Skin epidermis (tissue), 12 donors: ENCODE results near the gene GHDC.
"Not testable (repeated sequence)": the region's sequence is repeated elsewhere in the genome, so short reads cannot be mapped to it uniquely, and the experiment has no call there.

ENCODE experiments used
- H3K27ac ChIP-seq, 21 experiments: fragments of 200-600 bp; sonication (generic) in 11 of 21; one replicate each; pipeline ENCODE4 v1.5.0; 2020; ENCODE audit warnings: mild to moderate bottlenecking in 3 of 21, inconsistent platforms in 2 of 21, moderate library complexity in 2 of 21
- H3K4me3 ChIP-seq, 7 experiments: fragments of 200-600 bp; sonication (generic) in 2 of 7; one replicate each; pipeline ENCODE4 v1.5.0; 2020; ENCODE audit warnings: inconsistent platforms in 2 of 7, mild to moderate bottlenecking in 2 of 7, moderate library complexity in 1 of 7

The GHDC gene

DNA sequence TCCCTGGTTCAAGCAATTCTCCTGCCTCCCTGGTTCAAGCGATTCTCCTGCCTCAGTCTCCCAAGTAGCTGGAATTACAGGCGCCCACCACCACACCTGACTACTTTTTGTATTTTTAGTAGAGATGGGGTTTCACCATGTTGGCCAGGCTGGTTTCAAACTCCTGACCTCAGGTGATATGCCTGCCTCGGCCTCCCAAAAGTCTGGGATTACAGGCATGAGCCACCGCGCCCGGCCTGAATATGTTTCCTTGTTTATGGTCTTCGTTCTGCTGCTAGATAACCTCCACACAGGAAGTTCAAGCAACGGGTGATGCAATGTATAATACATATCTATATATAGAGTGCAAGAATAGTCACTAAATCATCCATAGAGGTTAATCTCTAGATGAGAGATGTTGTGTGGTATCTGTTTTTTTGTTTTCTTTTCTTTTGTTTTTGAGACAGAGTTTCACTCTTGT is 11.9 kb upstream of the GHDC start:
- not testable (repeated sequence) for H3K4me3 ChIP-seq, H3K27ac ChIP-seq

DNA sequence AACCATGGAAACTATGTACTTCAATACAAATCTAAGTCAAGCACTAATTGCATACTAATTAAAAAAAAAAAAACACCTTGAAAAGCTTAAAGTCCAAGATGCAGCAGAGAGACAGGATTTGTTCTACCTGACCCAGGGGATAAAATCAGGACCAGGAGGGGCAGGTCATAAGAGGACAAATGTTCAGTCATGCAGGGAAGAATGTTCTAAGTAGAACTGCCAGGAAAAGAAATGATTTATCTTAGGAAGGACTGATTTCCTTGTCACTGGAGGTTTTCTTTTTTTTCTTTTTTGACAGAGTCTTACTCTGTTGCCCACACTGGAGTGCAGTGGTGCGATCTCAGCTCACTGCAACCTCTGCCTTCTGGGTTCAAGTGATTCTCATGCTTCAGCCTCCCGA is 9.1 kb upstream of the GHDC start:
- H3K27ac ChIP-seq, result no peak overlapping the region

GRCh38 chr17:42202696-42203095 is 8.4 kb upstream of the GHDC start:
- H3K4me3 ChIP-seq, result no peak overlapping the region
- H3K27ac ChIP-seq, result peak overlapping the region in 2 of 21 experiments; percentile 2 to 9

More for the DNA sequence above, 9.1 kb upstream of the GHDC start:
- no peak overlapping the region for H3K4me3 ChIP-seq

DNA sequence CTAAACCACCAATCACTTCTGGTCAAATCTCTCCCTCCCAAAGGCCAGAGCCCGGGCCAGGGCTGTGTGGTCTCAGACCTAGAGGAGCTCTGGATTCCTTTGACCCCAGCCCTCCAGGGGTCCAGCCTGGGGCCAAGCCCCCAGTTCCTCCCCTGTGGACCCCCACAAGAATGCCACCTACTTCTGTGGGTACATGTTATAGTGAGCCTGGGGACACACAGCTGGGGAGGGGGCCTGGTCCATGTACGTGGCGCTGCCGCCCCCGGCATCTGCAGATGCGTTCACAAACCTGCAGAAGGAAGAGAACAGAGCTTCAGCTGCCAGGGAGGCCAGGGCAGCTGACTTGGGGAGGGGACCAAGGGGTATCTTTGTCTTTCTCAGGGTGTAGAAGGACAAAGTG is 7.9 kb upstream of the GHDC start:
- Histone ChIP-seq H3K4me3 (no peak overlapping the region), H3K27ac (peak overlapping the region in 4 of 21 experiments; percentile 2 to 46 (median 24))

- no peak overlapping the region for H3K4me3 ChIP-seq
- H3K27ac ChIP-seq, result peak overlapping the region in 2 of 21 experiments; percentile 38 to 46
These were observed 7.1 kb upstream of the GHDC start for GRCh38 chr17:42201458-42201772.

GRCh38 chr17:42200706-42201457 is 6.6 kb upstream of the GHDC start:
- H3K4me3 ChIP-seq, result no peak overlapping the region
- no peak overlapping the region for H3K27ac ChIP-seq

- no peak overlapping the region for H3K4me3 ChIP-seq
These were observed 5.2 kb upstream of the GHDC start for GRCh38 chr17:42199416-42200011.

GRCh38 chr17:42198897-42199296 is 4.6 kb upstream of the GHDC start:
- no peak overlapping the region for H3K4me3 ChIP-seq
- H3K27ac ChIP-seq, result peak overlapping the region in 8 of 21 experiments; percentile 15 to 68 (median 51)

More at GRCh38 chr17:42199416-42200011, 5.2 kb upstream of the GHDC start:
- H3K27ac ChIP-seq, result peak overlapping the region in 5 of 21 experiments; percentile 1 to 55 (median 38)

DNA sequence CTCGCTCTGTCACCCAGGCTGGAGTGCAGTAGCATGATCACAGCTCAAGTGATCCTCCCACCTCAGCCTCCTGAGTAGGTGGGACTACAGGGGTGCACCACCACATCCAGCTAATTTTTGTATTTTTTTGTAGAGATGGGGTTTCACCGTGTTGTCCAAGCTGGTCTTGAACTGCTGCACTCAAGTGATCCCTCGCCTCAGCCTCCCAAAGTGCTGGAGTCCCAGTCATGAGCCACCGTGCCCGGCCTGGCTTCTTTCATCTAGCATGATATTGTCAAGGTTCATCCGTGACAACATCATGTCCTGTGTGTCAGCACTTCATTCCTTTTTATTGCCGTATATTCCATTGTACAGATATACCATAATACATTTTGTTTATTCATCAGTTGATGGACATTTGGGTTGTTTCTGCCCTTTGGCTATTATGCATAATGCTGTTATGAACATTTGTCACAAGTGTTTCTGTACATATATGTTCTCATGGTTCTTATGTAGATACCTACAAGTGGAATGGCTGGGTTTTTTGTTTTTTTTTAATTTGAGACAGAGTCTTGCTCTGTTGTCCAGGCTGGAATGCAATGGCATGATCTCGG is 3.4 kb upstream of the GHDC start:
- no peak overlapping the region for H3K27ac ChIP-seq
- no peak overlapping the region for H3K4me3 ChIP-seq

GRCh38 chr17:42193216-42193968 is 902 bp downstream of the GHDC start:
- Histone ChIP-seq H3K27ac (peak overlapping the region in 14 of 21 experiments; percentile 63 to 94 (median 86)), H3K4me3 (peak overlapping the region; percentile 40 to 69 (median 51))

- Histone ChIP-seq H3K27ac (peak overlapping the region in 1 of 21 experiments; percentile 7), H3K4me3 (no peak overlapping the region)
These were observed 1.8 kb downstream of the GHDC start for GRCh38 chr17:42192189-42193126.

DNA sequence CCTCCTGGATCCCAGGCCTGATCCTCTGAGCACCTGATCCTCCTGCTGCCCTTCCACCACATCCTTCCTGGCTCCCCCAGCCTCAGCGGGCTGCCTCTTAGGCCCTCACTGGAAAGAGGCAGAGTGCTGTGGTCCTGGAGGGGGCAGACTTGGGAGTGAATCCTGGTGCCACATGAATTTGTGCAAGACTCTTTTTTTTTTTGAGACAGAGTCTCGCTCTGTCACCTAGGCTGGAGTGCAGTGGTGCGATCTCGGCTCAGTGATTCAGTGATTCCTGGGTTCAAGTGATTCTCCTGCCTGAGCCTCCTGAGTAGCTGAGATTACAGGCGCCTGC is 3.1 kb downstream of the GHDC start:
- H3K4me3 ChIP-seq, result no peak overlapping the region
- H3K27ac ChIP-seq, result no peak overlapping the region

DNA sequence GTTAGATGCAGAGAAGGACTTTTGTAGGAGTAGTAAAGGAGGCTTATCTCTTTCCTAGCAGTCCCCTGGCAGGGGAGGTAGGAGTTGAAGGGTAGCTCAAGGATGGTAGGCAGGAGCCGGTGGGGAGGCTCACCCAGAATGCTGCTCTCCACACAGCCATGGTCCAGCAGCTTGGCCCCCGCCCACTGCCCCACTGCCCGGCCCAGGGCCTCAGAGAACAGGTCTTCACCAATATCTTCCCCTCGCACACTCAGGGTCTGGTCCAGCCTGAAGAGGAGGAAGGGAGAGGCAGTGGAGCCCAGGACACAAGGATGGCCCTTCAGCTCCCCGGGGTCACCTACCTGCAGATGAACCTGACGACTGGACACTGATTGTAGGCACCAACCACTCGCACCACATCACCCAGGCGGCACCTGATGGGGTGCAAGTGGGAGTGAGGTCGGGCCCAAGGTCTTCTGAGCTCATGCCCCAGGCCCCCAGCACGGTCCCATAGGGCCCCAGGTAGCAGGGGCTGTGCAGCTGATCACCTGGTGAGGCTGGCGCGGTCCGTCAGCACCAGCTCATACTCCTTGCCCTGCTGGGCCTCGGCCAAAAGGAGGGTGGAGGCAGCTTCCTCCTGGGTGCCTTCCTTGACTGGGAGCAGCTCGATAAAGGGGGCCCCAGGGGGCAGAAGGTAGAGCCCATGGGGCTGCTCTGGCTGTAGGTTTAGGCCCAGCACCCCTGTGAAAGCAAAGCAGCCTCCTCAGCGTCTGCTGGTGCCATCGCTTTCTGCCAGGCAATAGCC is 3.6 kb downstream of the GHDC start:
- Histone ChIP-seq H3K4me3 (no peak overlapping the region), H3K27ac (no peak overlapping the region)

- Histone ChIP-seq H3K27ac (no peak overlapping the region), H3K4me3 (no peak overlapping the region)
These were observed 4.7 kb downstream of the GHDC start for GRCh38 chr17:42189651-42189965.

DNA sequence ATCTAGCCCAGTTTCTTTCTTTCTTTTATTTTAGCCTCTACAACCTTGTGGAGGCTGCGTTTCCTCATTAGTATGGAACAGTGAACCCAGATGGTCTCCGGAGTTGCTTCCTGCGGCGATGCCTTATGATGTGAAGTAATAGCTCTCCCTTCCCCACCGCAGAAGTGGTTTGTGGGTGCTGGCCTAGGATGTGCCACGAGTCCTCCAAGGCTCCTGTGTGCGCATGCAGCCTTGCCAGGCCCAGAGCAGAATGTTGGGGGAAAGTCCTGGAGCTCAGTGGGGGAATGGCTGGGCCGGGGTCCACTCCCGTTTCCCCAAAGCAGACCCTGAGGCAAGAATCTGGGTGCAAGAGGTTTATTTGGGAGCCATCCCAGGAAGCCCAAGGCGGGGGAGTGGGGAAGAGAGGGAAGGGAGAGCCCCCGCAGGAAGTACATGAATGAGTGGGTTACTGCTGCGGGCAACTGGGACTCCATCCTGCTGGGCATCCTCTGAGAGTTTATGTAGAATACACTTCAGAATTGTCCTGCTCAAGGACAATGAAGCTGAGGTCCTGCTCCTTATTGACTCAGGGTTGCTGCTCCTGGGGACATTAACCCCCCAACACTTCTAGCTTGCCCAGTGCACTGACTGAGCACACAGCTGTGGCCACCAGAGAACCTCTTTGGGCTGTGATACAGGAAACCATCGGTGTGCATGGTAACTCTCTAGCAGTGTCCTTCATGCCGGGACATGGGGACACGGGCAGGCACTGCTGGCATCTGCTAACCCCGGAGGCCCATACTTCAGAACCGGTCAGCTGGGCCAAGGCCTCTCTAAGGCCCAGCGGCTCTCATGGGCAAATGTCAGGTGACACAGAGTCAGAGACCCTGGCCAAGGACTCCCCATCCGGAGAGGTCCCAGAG is 5.3 kb downstream of the GHDC start:
- H3K4me3 ChIP-seq, result no peak overlapping the region
- no peak overlapping the region for H3K27ac ChIP-seq

GRCh38 chr17:42187833-42188232 is 6.5 kb downstream of the GHDC start:
- Histone ChIP-seq H3K4me3 (no peak overlapping the region), H3K27ac (no peak overlapping the region)

DNA sequence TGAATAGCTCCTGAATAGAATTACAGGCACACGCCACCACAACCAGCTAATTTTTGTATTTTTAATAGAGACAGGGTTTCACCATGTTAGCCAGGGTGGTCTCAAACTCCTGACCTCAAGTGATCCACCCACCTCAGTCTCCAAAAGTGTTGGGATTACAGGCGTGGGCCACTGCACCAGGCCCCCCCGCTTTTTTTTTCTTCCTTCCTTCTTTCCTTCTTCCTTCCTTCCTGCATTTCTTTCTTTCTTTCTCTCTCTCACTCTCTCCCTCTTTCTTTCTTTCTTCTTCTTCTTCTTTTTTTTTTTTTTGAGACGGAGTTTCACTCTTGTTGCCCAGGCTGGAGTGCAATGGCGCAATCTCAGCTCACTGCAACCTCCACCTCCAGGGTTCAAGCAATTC is 8.1 kb downstream of the GHDC start:
- H3K4me3 ChIP-seq, H3K27ac ChIP-seq: not testable (repeated sequence)

DNA sequence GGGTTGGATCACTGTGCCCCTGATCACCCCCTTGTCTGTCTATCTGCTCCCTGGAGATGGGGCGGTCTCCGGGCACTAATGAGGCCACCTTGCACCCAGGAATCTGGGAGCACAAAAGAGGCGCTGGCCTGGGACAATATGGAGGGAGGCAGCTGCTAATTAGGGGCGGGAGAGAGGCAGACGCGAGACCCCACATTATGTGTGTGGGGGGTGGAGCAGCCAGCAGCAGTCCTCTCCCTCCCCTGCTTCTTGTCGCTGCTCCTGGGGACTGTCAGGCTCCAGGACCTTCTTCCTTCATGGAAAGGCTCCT is 8.7 kb downstream of the GHDC start:
- H3K4me3 ChIP-seq, result no peak overlapping the region
- H3K27ac ChIP-seq, result no peak overlapping the region
